NCI-H2107 treated with DMSO at 0.1 percent for 48 hours (cell line): ENCODE data around the gene GALP.
"Not testable (repeated sequence)": the region's sequence is repeated elsewhere in the genome, so short reads cannot be mapped to it uniquely, and the experiment has no call there.

Source experiments
- DNase-seq: peaks from one replicate; lab custom pipeline; 2025; ENCODE audit not compliant: unreplicated experiment; lab: John Stamatoyannopoulos, UW

Gene GALP

GRCh38 chr19:56177564-56178243, 1.9 kb downstream of the GALP start:
- DNase-seq: no peak

GRCh38 chr19:56189785-56190184, 14.0 kb downstream of the GALP start:
- DNase-seq: no peak

- DNase-seq: no peak
Measured at GRCh38 chr19:56191115-56191514, 15.3 kb downstream of the GALP start.

GRCh38 chr19:56191711-56192110, 15.9 kb downstream of the GALP start:
- DNase-seq: no peak

GRCh38 chr19:56193981-56194640, 18.3 kb downstream of the GALP start:
- DNase-seq: no peak

- DNase-seq: not testable (repeated sequence)
Measured at GRCh38 chr19:56197646-56198045, 21.8 kb downstream of the GALP start, which contains the start of gene ZSCAN5B. ZSCAN5B (minus strand) TSS chr19:56197783; CDS start chr19:56193052, 4,731 bp downstream.

GRCh38 chr19:56199687-56200086, 23.9 kb downstream of the GALP start:
- DNase-seq: no peak

- no peak for DNase-seq
Measured at GRCh38 chr19:56201973-56202372, 26.2 kb downstream of the GALP start, which contains the start of gene ZSCAN5C. ZSCAN5C (plus strand) TSS chr19:56202273; CDS start chr19:56205914, 3,641 bp downstream.

- not testable (repeated sequence) for DNase-seq
Measured at GRCh38 chr19:56207581-56207980, 31.8 kb downstream of the GALP start.

GRCh38 chr19:56209091-56209490, 33.3 kb downstream of the GALP start:
- DNase-seq: no peak

- not testable (repeated sequence) for DNase-seq
Measured at GRCh38 chr19:56210036-56210435, 34.2 kb downstream of the GALP start.

- DNase-seq: no peak
Measured at GRCh38 chr19:56211718-56212117, 35.9 kb downstream of the GALP start.

GRCh38 chr19:56217039-56217949, 41.5 kb downstream of the GALP start:
- no peak for DNase-seq

- DNase-seq: no peak
Measured at GRCh38 chr19:56218961-56219360, 43.2 kb downstream of the GALP start.

GRCh38 chr19:56221442-56221841, 45.6 kb downstream of the GALP start:
- DNase-seq: not testable (repeated sequence)

- no peak for DNase-seq
Measured at GRCh38 chr19:56221851-56222250, 46.0 kb downstream of the GALP start.

- no peak for DNase-seq
Measured at GRCh38 chr19:56222901-56223300, 47.1 kb downstream of the GALP start.

- DNase-seq: no peak
Measured at GRCh38 chr19:56223481-56223880, 47.7 kb downstream of the GALP start.
